Peyer's patch (tissue), 4 donors: ENCODE results near the gene TNFRSF1A.

Experiments used
- CTCF ChIP-seq, 6 experiments: fragments of 450-650 bp in 4 of 6; fragments of 200-600 bp in 2 of 6; sonication (generic) in 1 of 6; IDR thresholded peaks; one replicate each; pipeline ENCODE4 v1.5.1; 2017 to 2019; ENCODE audit warnings: antibody characterized with exemption in 6 of 6, mild to moderate bottlenecking in 3 of 6, moderate library complexity in 1 of 6
- POLR2A ChIP-seq, 2 donors: fragments of 450-650 bp; IDR thresholded peaks; one replicate each; pipeline ENCODE4 v1.5.1; 2017; ENCODE audit warnings: antibody characterized with exemption in 2 of 2, mild to moderate bottlenecking in 2 of 2, moderate library complexity in 2 of 2

DNA sequence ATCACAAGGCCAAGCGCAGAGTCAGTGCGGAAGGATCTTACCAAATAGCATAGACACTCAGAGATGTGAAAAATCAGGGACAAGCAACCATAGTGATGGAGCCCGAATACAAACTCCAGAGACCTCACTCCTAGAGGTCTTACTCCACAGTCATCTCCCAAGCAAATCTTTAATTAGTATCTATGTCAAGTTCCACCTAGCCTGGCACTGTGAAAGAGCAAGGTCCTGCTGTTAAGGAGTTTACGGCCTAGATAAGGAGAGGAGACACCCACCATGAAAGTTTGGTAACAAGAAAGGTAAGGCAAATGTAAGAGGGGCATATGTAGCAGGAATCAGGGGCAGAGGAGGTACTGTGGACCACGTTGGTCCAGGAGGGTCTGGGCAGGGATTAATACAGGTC lies 38.8 kb downstream of the TNFRSF1A start:
- TF ChIP-seq CTCF (IDR thresholded peaks at IDR 0.05) (no peak), POLR2A (IDR thresholded peaks at IDR 0.05) (no peak)
